GM19240 (cell line): ENCODE results near the gene WNT6.
"Not testable (repeated sequence)": the region's sequence is repeated elsewhere in the genome, so short reads cannot be mapped to it uniquely, and the experiment has no call there.

ENCODE experiments used
- DNase-seq: peaks from one replicate; pipeline ENCODE4 v3.0.0; 2011; ENCODE audit warnings: low spot score; ENCODE audit not compliant: insufficient read length

Gene WNT6

DNA sequence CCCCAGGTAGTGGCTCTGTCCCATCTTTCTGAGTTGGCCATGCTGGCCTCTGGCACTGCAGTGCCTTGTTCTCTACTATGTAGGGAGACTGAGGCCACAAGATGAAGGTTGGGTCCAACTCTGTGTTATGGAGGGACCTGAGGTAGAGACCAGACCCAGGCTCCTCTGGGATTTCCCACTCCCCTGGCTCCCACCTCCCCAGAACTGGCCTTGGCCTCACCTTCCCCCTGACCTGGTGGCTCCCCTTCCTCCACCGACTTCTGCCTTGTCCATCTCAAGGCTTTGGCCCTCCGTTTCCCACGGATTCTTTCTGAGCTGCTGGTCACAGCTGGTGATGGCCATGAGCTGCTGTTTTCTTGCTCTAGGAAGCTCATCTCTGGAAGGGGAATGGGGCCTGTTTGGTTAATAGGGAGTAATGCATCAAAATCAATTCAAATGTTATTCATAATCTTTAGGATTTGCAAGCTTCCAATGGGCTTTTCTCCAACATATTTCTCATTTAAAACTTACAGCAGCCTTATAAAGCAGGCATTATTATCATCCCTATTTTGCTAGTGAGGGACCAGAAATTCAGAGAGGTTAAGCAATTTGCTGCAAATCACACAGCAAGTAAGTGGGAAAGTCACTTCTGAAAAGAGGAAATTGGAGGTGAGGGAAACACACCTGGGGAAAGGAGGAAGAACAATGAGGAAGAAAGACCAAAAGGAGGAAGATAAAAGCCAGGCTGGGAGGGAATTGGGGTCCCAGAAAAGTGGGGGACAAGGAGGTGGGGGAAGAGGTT lies 28.9 kb upstream of the WNT6 start:
- no peak for DNase-seq

DNA sequence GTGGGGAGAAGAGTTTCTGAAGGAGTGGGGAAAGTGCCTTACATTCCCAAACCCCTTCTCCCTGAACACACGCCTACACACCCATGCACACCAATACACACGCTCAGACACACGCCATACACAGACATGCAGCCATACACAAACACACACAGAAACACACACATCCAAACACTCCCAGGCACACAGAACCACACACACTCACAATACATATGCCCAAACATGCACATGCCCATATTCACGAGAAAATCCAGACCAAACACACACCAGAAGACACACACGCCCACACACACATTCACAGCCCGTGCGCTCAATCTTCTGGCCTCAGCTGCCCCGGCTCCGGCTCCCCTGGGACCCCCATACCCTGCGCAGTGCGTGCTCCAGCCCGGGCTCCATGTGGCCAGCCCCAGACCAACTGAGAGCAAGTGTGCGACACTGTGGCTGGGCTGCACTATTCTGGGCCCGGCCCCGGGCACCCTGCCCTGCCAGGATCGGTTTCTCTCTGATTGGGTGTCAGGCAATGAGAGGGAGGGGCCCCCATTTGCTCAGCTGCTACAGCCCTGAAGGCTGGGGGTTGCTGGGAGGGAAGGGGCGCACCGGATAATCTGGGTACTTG lies 28.1 kb upstream of the WNT6 start, which contains the start of gene PRKAG3:
TSS of gene PRKAG3 (minus strand) at position 426 of the 613 bp plus-strand sequence.
- no peak for DNase-seq

DNA sequence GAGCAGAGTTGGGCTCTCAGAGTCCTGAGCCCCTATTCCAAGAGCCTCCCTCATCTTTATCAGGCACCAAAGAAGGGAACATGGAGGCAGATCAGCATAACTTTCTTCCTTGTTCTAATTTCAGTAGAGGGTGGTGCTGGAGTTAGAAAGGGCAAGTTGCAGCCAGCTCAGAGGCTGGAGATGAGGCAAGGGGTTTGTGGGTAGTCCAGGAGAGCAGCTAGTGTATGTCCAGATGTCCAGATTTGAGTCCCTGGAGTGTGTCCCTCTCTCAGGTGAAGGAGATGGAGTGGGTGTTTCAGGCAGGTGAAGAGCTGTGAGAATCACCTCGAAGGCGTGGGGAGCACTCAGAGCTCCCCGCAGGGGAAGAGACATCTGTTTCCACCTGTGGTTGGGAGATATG lies 27.5 kb upstream of the WNT6 start:
- DNase-seq = no peak

DNA sequence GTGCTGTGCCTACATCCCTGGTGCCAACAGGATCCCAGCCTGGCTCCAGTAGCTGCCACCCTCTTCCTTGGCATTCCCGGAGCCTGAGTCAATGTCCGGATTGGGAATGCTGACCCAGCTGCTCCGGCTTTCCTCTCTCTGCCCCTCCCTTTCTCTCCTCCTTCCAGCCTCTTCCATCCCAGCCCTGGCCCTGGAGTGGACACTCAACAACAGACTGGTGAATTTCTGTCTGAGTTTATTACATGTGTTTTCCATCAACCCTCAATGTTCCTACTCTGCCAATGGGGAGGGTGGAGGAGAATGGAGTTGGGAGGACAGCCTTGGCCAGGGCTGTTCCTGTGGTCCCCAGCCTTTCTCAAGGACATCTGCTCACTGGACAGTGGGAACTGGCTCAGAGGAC lies 27.1 kb upstream of the WNT6 start:
- DNase-seq = no peak

DNA sequence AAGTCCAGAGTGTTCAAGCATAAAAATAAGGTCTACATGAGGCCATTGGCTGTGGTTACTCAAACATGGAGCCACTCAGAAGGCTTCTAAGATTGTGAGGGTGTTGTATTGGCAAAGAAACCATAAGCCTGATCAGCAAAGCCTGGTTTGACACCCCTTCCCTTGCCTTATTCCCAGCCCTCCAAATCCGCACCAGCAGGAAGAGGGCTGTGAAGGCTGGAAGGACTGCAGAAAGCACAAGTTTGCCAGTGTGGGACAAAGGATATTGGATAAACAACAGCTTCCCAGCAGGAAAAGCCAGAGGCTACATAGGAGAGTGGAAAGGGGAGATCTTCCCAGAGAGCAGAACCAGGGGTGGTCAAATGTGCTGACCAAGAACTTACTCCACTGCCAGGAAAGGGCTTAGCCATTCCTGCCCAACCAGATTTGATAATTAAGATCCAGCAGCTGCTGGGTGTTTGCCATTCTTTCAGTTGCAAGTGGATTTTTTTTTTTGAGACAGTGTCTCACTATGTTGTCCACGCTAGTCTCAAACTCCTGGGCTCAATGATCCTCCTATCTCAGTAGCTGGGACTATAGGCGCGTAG lies 26.5 kb upstream of the WNT6 start:
- DNase-seq = no peak

DNA sequence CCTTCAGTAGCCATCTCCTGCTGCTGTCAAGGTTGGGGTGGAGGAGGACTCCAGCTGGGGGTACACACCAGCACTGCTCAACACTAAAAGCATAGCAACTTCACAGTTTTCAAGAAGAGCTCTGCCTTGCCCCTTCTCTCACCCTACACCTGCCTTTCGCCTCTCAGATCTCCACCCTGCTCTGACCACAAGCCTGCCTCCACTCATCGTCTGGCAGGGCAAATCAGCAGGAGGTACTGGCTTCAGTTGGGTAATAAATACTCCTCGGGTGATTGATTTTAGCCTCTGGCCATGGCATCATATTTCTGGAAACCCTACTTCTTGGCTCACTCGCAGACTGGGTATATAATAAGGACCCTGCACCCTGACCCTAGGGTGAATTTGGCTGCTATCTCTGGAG lies 24.9 kb upstream of the WNT6 start:
- DNase-seq = no peak

DNA sequence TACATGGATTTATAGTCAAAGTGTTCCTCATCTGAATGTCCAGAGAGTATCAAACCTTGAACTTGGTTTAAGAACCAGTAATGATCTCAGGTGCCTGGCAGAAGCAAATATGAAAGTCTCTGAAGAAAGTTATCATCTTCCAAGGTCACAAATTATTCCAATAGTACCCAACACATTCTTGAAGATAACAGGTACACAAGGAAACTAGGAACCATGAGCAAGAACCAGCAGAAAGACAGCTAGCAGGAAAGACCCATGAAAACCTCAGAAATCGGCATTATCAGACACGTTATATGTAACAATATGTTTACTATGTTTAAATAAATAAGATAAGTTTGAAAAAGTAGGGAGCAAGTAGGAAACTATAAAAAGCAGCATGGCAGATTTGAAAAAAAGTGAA lies 22.1 kb upstream of the WNT6 start:
- DNase-seq = no peak

DNA sequence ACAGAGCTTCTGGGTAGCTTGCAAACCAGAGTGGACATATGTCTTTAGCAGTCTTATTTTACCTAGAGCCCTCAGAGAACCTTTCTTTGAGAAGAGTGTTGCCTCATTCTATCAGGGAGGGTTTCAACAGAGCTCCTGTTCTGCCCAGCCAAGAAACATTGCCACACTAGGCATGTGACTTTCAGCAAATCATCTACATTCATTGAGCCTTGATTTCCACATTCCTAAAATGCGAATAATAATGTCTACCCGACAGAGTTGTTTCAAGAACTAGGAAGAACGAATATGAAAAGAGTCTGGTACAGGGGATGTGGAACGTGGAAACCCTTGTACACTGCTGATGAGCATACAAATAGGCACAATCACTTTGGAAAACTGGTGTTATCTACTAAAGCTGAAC lies 20.2 kb upstream of the WNT6 start:
- no peak for DNase-seq

DNA sequence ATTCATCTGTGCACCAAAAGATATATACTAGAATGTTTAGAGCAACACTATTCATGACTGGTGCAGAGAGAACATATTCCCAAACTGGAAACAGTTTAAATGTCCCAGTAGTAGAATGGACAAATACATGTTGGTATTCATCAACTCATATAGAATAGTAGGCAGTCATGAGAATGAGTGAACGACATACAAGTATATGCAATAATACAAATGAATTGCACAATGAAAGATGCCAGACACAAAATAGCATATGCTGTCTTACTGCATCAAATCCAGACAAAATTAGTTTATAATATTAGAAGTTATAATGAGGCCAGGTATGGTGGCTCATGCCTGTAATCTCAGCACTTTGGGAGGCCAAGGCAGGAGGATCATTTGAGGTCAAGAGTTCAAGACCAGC lies 19.7 kb upstream of the WNT6 start:
- DNase-seq = no peak

DNA sequence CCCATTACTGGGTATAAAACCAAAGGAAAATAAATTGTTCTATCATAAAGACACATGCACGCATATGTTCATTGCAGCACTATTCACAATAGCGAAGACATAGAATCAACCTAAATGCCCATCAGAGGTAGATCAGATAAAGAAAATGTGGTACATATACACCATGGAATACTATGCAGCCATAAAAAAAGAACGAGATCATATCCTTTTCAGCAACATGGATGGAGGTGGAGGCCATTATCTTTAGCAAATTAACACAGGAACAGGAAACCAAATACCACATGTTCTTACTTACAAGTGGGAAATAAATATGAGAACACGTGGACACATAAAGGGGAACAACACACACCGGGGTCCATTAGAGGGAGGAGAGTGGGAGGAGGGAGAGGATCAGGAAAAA lies 15.3 kb upstream of the WNT6 start:
- not testable (repeated sequence) for DNase-seq

DNA sequence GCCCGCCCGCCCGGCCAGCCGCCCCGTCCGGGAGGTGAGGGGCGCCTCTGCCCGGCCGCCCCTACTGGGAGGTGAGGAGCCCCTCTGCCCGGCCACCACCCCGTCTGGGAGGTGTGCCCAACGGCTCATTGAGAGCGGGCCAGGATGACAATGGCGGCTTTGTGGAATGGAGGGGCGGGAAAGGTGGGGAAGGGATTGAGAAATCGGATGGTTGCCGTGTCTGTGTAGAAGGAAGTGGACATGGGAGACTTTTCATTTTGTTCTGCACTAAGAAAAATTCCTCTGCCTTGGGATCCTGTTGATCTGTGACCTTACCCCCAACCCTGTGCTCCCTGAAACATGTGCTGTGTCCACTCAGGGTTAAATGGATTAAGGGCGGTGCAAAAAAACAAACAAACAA lies 12.6 kb upstream of the WNT6 start:
- not testable (repeated sequence) for DNase-seq

DNA sequence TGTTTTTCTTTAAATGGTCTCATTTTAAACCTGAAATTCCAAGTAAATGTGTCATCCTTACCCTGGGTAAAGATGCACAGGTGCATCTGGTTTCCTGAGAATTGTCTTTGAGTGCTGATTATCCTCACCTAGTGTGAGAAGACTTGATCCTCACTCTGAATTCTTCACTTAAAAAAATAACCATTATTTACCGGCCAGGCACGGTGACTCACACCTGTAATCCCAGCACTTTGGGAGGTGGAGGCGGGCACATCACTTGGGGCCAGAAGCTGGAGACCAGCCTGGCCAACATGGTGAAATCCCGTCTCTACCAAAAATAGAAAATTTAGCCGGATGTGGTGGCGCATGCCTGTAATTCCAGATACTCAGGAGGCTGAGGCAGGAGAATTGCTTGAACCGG lies 9.9 kb upstream of the WNT6 start:
- no peak for DNase-seq

DNA sequence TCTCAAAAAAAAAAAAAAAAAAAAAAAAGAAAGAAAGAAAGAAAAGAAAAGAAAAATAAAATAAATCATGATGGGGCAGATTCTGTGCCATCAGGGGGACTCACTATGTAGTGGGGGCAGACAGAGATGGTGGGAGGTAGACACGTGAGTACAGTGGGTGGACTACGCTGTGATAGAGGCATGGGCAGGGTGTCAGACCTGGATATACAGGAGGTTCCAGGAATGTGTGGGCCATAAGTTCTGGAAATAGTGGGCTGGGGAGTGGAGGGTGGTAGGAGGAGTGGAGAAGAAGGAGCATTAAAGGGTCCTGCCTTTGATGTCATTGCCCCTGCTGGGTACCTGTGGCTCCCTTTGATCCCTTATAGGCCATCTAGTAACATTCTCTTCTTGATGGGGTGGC lies 8.8 kb upstream of the WNT6 start:
- no peak for DNase-seq

DNA sequence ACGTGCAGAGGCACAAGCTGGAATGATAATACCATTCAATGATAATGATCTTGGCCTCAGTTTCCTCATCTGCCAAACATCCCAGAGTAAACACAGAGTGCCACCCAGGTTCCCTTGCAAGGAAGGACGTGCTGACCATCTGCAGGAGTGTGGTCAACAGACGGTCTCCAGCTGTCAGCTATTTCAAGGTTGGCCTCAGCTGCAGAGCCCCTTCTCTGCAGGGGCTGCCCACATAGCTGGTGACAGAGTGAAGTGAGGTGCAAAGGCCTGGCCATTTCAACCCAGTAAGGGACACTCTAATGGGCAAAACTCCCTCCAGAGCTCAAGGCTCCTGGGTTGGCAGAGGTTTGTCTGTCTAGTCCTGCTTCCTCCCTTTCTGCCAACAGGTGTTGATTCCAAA lies 8.3 kb upstream of the WNT6 start:
- DNase-seq = no peak

DNA sequence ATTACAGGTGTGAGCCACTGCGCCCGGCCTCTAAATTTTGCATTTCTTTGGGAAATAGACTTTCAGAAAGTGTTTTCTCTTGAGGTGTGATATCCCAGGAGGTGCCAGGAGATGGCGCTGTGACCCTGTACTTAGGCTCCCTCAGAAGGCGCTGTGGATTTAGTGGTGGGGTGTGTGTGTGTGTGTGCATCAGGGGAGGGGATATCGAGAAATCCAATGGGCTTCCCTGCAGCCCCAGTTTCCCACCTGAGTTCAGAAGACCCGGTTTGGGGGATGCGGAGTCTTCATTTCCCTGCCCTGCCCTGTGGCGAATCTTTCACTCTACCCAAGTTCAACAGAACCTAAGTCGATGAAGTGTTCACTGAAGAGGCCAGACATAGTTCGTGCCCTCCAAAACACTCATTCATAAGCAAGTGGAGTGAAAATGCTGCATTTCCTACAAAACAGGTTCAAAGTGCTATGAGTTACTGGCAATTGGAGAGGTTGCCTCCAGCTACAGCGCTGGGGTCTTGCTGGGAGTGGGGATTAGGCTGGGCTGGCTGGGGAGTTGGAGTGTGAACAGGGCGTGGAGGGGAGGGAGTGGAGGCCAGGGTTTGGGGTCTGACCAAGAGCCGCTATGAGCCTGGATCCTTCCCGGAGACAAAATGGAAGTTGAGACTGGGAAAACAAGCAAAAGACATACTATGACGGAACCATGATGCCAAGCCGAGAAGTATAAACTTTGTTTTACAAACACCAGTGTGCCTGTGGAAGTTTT lies 6.5 kb upstream of the WNT6 start:
- DNase-seq = peak; percentile 52

DNA sequence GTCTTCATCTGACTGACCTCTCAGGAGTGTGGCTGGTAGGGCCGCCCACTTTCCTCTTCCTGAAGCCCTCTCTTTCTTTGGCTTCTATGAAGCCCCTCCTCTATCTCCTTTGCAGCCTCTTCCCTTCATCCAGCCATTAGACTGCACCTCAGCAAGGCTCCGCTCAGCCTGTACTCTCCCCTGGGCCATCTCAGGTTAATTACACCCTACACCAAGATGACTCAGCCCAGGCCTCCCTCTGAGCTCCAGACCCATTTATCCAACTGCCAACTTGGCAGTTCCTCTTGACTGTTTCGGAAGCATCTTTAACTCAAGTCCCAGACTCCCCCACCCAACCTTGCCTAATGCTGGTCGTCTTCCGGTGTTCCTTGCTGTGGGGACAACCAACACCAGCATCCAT lies 5.8 kb upstream of the WNT6 start:
- DNase-seq = no peak

DNA sequence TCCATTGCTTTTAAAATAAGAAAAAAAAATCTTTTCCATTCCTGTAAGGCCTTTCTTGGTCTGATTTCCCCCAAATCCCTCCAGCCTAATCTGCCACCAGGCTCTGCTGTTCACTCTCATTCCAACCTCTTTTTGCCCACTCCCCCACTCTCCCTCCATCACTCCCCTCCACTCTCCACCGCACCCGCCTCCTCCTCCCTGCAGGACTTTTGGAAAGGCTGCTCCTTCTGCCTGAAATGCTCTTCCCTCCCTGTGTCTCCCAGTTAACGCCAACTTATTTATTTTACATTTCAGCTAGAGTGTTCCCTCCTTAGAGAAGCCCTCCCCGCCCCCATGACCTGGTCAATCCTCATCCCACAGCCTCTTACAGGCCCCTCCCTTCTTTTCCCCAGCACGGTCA lies 4.7 kb upstream of the WNT6 start:
- DNase-seq = no peak

DNA sequence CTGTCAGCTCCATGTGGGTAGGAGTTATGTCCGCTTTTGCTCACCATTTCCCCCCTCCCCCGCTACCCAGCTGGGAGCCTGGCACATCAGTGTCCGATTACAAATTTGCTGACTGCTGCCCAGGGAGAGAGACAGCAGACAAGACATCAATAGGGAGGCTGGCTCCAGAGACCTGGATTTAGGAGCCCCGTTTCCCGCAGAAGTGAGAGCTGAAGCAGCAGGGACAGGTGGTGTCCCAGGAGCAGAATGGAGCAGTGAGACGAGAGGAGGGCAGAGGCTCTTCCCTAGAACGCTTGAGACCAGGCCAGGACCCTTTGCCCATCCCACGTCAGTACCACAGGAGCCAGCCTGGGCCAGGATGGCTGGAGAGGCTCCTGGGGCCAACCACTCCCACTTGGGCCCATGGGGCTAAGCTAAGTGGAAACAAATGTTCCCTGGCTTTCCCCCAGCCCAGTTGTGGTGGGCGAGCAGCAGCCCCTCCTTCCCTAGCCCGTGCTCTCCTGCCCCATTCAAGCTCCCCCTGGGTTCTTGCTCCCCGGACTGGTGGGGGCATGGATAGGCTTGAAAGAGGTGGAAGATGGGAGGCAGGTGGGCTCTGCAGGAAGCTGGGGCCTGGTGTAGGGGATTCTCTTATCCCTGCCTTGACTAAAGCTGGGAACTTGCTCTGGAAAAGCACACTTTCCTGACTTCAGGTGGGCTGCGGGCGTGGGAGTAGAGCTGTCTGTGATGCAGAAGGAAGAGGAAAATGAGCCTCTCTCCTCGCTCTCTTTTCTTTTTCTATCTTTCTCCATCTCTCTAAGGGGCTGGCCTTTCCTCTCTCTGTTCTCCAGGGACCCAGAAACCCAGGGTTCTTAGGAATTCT lies 4.1 kb upstream of the WNT6 start:
- DNase-seq = no peak

DNA sequence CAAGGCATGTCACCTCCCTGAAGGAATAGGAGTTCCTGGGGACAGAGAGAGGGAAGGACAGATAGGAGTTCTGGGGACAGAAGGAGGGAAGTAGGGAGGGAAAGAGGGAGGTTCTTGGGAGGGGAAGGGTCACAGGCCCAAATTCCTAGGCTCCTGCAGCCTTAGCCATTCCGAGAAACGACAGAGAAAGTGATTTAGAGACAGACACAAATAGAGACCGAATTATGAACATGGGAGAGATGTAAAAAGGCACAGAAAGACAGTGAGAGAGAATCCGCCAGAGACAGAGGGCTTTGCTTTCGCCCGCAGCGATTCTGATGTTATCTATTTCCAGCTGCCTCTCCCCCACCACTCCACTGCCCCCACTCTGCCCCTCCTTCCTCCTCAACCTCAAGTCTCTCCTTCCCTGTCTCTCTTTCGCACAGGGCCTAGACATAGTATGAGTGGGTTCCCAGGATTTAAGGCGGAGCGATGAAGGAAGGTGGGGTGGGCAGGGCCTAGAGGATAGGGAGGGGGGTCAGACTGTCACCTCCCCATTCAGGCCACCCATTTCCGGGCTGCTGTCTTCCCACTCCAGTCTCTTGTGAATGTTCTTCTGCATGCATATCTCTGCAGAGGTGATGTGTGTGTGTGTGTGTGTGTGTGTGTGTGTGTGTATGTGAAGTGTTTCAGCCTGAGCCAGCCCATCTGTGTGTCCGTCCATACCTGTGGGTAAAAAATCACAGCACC lies 3.3 kb upstream of the WNT6 start:
- no peak for DNase-seq

DNA sequence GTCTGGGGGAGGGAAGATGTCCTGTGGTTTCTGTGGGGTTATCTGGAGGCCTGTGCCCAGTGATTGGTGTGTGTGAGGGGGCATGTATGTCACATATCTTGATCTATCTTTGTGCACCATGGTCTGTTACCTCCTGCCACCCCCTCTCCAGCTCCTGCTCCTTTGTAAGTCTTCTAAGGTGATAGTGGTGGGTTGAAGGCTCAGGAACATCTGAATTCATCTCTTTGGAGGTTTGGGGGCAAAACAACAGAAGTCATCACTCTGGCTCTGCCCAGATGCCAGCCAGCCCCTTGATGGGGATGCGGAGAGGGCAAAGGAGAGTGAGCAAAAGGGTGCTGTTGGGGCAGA lies 2.7 kb upstream of the WNT6 start:
- no peak for DNase-seq
